MM.1S (cell line): ENCODE results near the gene LIPG.

Experiments
- EZH2 ChIP-seq: fragments of 300-600 bp; sonication (generic); optimal IDR thresholded peaks from 2 replicates; pipeline ENCODE3; 2017; ENCODE audit warnings: low read depth, mild to moderate bottlenecking, antibody characterized with exemption, low read length, mixed read lengths
- EZH2phosphoT487 ChIP-seq: fragments of 300-600 bp; sonication (generic); IDR thresholded peaks from 2 replicates; pipeline ENCODE4 v1.6.1; 2018; ENCODE audit warnings: antibody characterized with exemption, low read length

DNA sequence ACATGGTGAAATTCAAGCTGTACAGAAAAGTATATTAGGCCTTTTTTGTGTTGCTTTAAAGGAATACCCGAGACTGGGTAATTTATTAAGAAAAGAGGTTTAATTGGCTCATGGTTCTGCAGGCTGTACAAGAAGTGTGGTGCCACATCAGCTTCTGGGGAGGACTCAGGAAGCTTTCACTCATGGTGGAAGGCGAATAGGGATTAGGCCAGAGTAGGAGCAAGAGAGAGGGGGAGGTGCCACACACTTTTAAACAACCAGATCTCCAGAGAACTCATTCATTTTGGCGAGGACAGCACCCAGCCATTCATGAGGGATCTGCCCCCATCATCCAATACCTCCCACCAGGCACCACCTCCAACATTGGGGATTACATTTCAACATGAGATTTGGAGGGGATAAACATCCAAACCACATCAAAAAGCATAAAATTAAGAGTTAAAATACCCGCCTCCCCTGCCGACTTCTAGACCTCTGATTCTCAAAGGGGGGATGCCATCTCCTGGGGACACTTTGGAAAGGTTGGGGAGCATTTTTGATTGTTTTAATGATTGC lies 15.1 kb upstream of the LIPG start:
- no peak for TF ChIP-seq EZH2phosphoT487
- TF ChIP-seq EZH2, result no peak
